IMR-90 (cell line): ENCODE data around the gene CDH22. TPM values are rescaled to one million over a fixed set of nuclear protein-coding genes. Genes with fewer than 3 reads are reported as not detected.

Experiments used
- ATAC-seq: fragments of 200-7000 bp; cut with Tn5 transposase; 2 replicates; pipeline ENCODE4 v1.9.1; 2020; ENCODE audit warnings: low read depth, mild to moderate bottlenecking, moderate library complexity
- BruUV-seq: library from RNA; stranded (reverse); fragments of 400-500 nt; replicated peaks from 2 replicates; lab custom pipeline; 2021; lab: Mats Ljungman, UMichigan
- CTCF ChIA-PET: fragments of 300-600 bp; formaldehyde crosslinking; extraction: SDS; loops from one replicate; lab custom pipeline; 2021; ENCODE audit warnings: antibody characterized with exemption; lab: Yijun Ruan, JAX
- POLR2A ChIA-PET: fragments of 300-600 bp; sonication (Branson Sonifier 250); formaldehyde crosslinking; loops from one replicate; lab custom pipeline; 2022; ENCODE audit warnings: antibody characterized with exemption; ENCODE audit not compliant: unreplicated experiment; lab: Charles Lee
- DNase-seq: peaks from one replicate; pipeline ENCODE4 v3.0.0; 2013
- H2AFZ ChIP-seq: replicated peaks from 2 replicates; pipeline ENCODE3; 2013; ENCODE audit warnings: low read length, mild to moderate bottlenecking; ENCODE audit not compliant: poor library complexity
- H2AK5ac ChIP-seq: 2 replicates; pipeline ENCODE4 v1.6.1; 2013; ENCODE audit warnings: low read depth, low read length, inconsistent platforms
- H2AK9ac ChIP-seq: replicated peaks from 2 replicates; pipeline ENCODE3; 2013; ENCODE audit warnings: mild to moderate bottlenecking, low read depth, low read length, moderate library complexity; ENCODE audit not compliant: poor library complexity
- H2BK120ac ChIP-seq: 2 replicates; pipeline ENCODE4 v1.6.1; 2013; ENCODE audit warnings: low read depth, low read length, inconsistent platforms
- H2BK15ac ChIP-seq: 3 replicates; pipeline ENCODE4 v1.6.1; 2013; ENCODE audit warnings: low read depth, low read length, inconsistent platforms
- H2BK20ac ChIP-seq: 2 replicates; pipeline ENCODE4 v1.6.1; 2013; ENCODE audit warnings: low read depth, mild to moderate bottlenecking, inconsistent platforms, low read length, moderate library complexity
- H2BK5ac ChIP-seq: 2 replicates; pipeline ENCODE4 v1.6.1; 2013; ENCODE audit warnings: mild to moderate bottlenecking, low read depth, low read length, inconsistent platforms; ENCODE audit not compliant: poor library complexity, severe bottlenecking
- H3K14ac ChIP-seq: replicated peaks from 2 replicates; pipeline ENCODE4 v1.6.1; 2013; ENCODE audit warnings: low read depth, low read length, inconsistent platforms
- H3K18ac ChIP-seq: 2 replicates; pipeline ENCODE4 v1.6.1; 2013; ENCODE audit warnings: low read depth, low read length, control low read depth
- H3K23ac ChIP-seq: 2 replicates; pipeline ENCODE4 v1.6.1; 2013; ENCODE audit warnings: low read depth, low read length, inconsistent platforms
- H3K27ac ChIP-seq: 2 replicates; pipeline ENCODE4 v1.5.1; 2013; ENCODE audit warnings: mild to moderate bottlenecking, control low read depth, low read length; ENCODE audit not compliant: insufficient read depth
- H3K27me3 ChIP-seq: 2 replicates; pipeline ENCODE4 v1.6.1; 2013; ENCODE audit warnings: low read length; ENCODE audit not compliant: control insufficient read depth, insufficient read depth
- H3K36me3 ChIP-seq: 2 replicates; pipeline ENCODE4 v1.6.1; 2013; ENCODE audit warnings: low read length, mixed read lengths; ENCODE audit not compliant: control insufficient read depth, insufficient read depth
- H3K4ac ChIP-seq: 2 replicates; pipeline ENCODE4 v1.6.1; 2013; ENCODE audit warnings: low read depth, low read length, inconsistent platforms
- H3K4me1 ChIP-seq: 2 replicates; pipeline ENCODE4 v1.6.1; 2013; ENCODE audit warnings: low read length, mixed read lengths; ENCODE audit not compliant: control insufficient read depth, insufficient read depth
- H3K4me2 ChIP-seq: 2 replicates; pipeline ENCODE4 v1.6.1; 2013; ENCODE audit warnings: low read depth, mild to moderate bottlenecking, control low read depth, low read length, moderate library complexity
- H3K4me3 ChIP-seq: 2 replicates; pipeline ENCODE4 v1.5.1; 2013; ENCODE audit warnings: low read depth, mild to moderate bottlenecking, control low read depth, low read length, moderate library complexity; ENCODE audit not compliant: insufficient read depth
- H3K56ac ChIP-seq: 2 replicates; pipeline ENCODE4 v1.6.1; 2013; ENCODE audit warnings: low read length, inconsistent platforms; ENCODE audit not compliant: insufficient read depth; ENCODE audit errors: extremely low read depth
- H3K79me1 ChIP-seq, 2 experiments: 2 replicates each; pipeline ENCODE4 v1.6.1; 2013; ENCODE audit warnings: low read length in 2 of 2, inconsistent platforms in 1 of 2, low read depth in 1 of 2
- H3K9ac ChIP-seq: 2 replicates; pipeline ENCODE4 v1.6.1; 2013; ENCODE audit warnings: low read depth, low read length, control low read depth
- H3K9me1 ChIP-seq: 2 replicates; pipeline ENCODE4 v1.6.1; 2013; ENCODE audit warnings: low read length, inconsistent platforms; ENCODE audit not compliant: insufficient read depth
- H3K9me3 ChIP-seq: 2 replicates; pipeline ENCODE4 v1.6.1; 2013; ENCODE audit warnings: low read length; ENCODE audit not compliant: control insufficient read depth, insufficient read depth
- H4K20me1 ChIP-seq: 2 replicates; pipeline ENCODE4 v1.6.1; 2013; ENCODE audit warnings: low read length, inconsistent platforms; ENCODE audit not compliant: insufficient read depth
- H4K5ac ChIP-seq: 2 replicates; pipeline ENCODE4 v1.6.1; 2013; ENCODE audit warnings: mild to moderate bottlenecking, low read depth, low read length, control low read depth
- H4K8ac ChIP-seq, 2 experiments: 2 replicates each; pipeline ENCODE4 v1.6.1; 2013; ENCODE audit warnings: low read depth in 2 of 2, low read length in 2 of 2, control low read depth in 1 of 2, inconsistent platforms in 1 of 2
- H4K91ac ChIP-seq: 2 replicates; pipeline ENCODE4 v1.6.1; 2013; ENCODE audit warnings: low read depth, low read length, inconsistent platforms; ENCODE audit not compliant: insufficient read depth
- CEBPB ChIP-seq: IDR thresholded peaks from 2 replicates; pipeline ENCODE4 v1.6.1; 2012; ENCODE audit warnings: low read depth, low read length, improper control_type of control experiment
- CHD1 ChIP-seq: IDR thresholded peaks from 2 replicates; pipeline ENCODE4 v1.6.1; 2012; ENCODE audit warnings: low read depth, low read length, improper control_type of control experiment
- ELK1 ChIP-seq: fragments of 150-350 bp; IDR thresholded peaks from 2 replicates; pipeline ENCODE4 v1.6.1; 2016; ENCODE audit warnings: low read depth, mild to moderate bottlenecking, low read length, moderate library complexity, borderline replicate concordance
- FOS ChIP-seq: fragments of 150-350 bp; IDR thresholded peaks from 2 replicates; pipeline ENCODE4 v1.6.1; 2016; ENCODE audit warnings: low read depth, low read length
- MAFK ChIP-seq: IDR thresholded peaks from 2 replicates; pipeline ENCODE4 v1.6.1; 2012; ENCODE audit warnings: low read depth, low read length, improper control_type of control experiment
- MAZ ChIP-seq: IDR thresholded peaks from 2 replicates; pipeline ENCODE4 v1.6.1; 2012; ENCODE audit warnings: low read depth, mild to moderate bottlenecking, low read length, improper control_type of control experiment, moderate library complexity, borderline replicate concordance
- NFE2L2 ChIP-seq: fragments of 150-350 bp; IDR thresholded peaks from 2 replicates; pipeline ENCODE4 v1.6.1; 2016; ENCODE audit warnings: low read depth, mild to moderate bottlenecking, low read length
- POLR2A ChIP-seq: IDR thresholded peaks from 2 replicates; pipeline ENCODE4 v1.6.1; 2012; ENCODE audit warnings: mild to moderate bottlenecking, low read depth, low read length
- RAD21 ChIP-seq: IDR thresholded peaks from 2 replicates; pipeline ENCODE4 v1.6.1; 2012; ENCODE audit warnings: low read length, improper control_type of control experiment
- RCOR1 ChIP-seq: IDR thresholded peaks from 2 replicates; pipeline ENCODE4 v1.6.1; 2012; ENCODE audit warnings: mild to moderate bottlenecking, low read length, improper control_type of control experiment; ENCODE audit not compliant: insufficient replicate concordance
- RFX5 ChIP-seq: IDR thresholded peaks from 2 replicates; pipeline ENCODE4 v1.8.0; 2012; ENCODE audit warnings: low read depth, mild to moderate bottlenecking, low read length, moderate library complexity
- SMC3 ChIP-seq: fragments of 150-350 bp; IDR thresholded peaks from 2 replicates; pipeline ENCODE4 v1.6.1; 2016; ENCODE audit warnings: low read depth, mild to moderate bottlenecking, antibody characterized with exemption, low read length, moderate library complexity
- USF2 ChIP-seq: fragments of 150-350 bp; IDR thresholded peaks from 2 replicates; pipeline ENCODE4 v1.6.1; 2017; ENCODE audit warnings: mild to moderate bottlenecking, antibody characterized with exemption, low read length, low read depth
- WGBS, 2 experiments: methylation state at CpG; one replicate each; pipeline versions ENCODE4 v1.1.5 to v1.1.7; 2013; ENCODE audit warnings: missing lambda C conversion rate in 2 of 2; ENCODE audit not compliant: insufficient read length in 1 of 2; ENCODE audit errors: extremely low coverage in 2 of 2; 5-methylcytosine and 5-hydroxymethylcytosine counted together
- dilution Hi-C: fragments of 300-500 bp; cut with HindIII; formaldehyde crosslinking; loops from one replicate; pipeline ENCODE4 v1.14.3; 2018; ENCODE audit warnings: low sequenced_read_pairs; ENCODE audit not compliant: unreplicated experiment
- in situ Hi-C: fragments of 300-500 bp; cut with MboI; formaldehyde crosslinking; loops from 3 replicates; pipeline ENCODE4 v1.14.3; 2019; ENCODE audit warnings: low sequenced_read_pairs, inconsistent platforms, mixed read lengths
- intact Hi-C: fragments of 100-400 bp; cut with micrococcal nuclease; formaldehyde crosslinking; loops from 2 replicates; pipeline ENCODE4 v1.10.0; 2022
- polyA plus RNA-seq, 3 experiments: library from polyadenylated mRNA; depleted of rRNA; stranded (reverse); fragments of >200 nt; gene quantifications; 2 replicates each; pipeline ENCODE4 v1.2.3, GENCODE V29; 2012; ENCODE audit warnings: low replicate concordance in 1 of 3
- total RNA-seq: library from RNA; depleted of rRNA; stranded (reverse); fragments of >200 nt; gene quantifications from 2 replicates; pipeline ENCODE4 v1.2.3, GENCODE V29; 2012

CDH22 gene
- total and polyA plus RNA-seq, 2 of the 4 experiments (the other 2 are of a cell fraction) = not detected

GRCh38 chr20:46324960-46325703 lies 16.8 kb upstream of the CDH22 start (continued):
- TF ChIP-seq RCOR1 = no peak

GRCh38 chr20:46324379-46324778 lies 16.1 kb upstream of the CDH22 start:
- no peak overlapping the region for H2AFZ ChIP-seq
- H3K79me1 ChIP-seq = no peaks in the 10 kb centered on the region
- no peak overlapping the region for H2BK120ac ChIP-seq
- no peak overlapping the region for H4K91ac ChIP-seq
- dilution Hi-C loops (no loop called here), in situ Hi-C loops (no loop called here), intact Hi-C loops (no loop called here)
- no peak overlapping the region for H3K4me3 ChIP-seq
- TF ChIP-seq CHD1 (no peak), CEBPB (no peak), FOS (no peak), RAD21 (no peak), SMC3 (no peak), RCOR1 (no peak), MAZ (no peak), MAFK (no peak), NFE2L2 (no peak), USF2 (no peak), ELK1 (no peak), RFX5 (no peak), POLR2A (no peak)
- H3K14ac ChIP-seq = no peak overlapping the region
- H3K36me3 ChIP-seq = no peaks in the 10 kb centered on the region
- no peak overlapping the region for H2BK20ac ChIP-seq
- ATAC-seq (no peak), DNase-seq (no peak)
- H3K9me3 ChIP-seq = no peaks in the 10 kb centered on the region
- no peak overlapping the region for H3K9ac ChIP-seq
- H2BK5ac ChIP-seq = no peak overlapping the region
- no peak overlapping the region for H3K4me2 ChIP-seq
- no CpG with 5 or more reads among the region's 7 CpGs for WGBS, 2 experiments
- no peak overlapping the region for H3K27ac ChIP-seq
- no peak overlapping the region for H4K8ac ChIP-seq
- POLR2A ChIA-PET = no interaction called here
- H4K5ac ChIP-seq = no peak overlapping the region
- H3K4ac ChIP-seq = no peak overlapping the region
- H3K56ac ChIP-seq = no peak overlapping the region
- no peak overlapping the region for H3K23ac ChIP-seq
- H2AK9ac ChIP-seq = no peak overlapping the region
- H3K4me1 ChIP-seq = no peaks in the 10 kb centered on the region
- H2AK5ac ChIP-seq = no peak overlapping the region
- no peak overlapping the region for H2BK15ac ChIP-seq
- H3K18ac ChIP-seq = no peak overlapping the region
- H3K9me1 ChIP-seq = no peaks in the 10 kb centered on the region
- no peaks in the 10 kb centered on the region for H4K20me1 ChIP-seq
- no TSS peak for BruUV-seq
- H3K27me3 ChIP-seq = peaks cover 50% of the 10 kb centered on the region
- CTCF ChIA-PET = no interaction called here
